ENCODE measurements around the gene TBRG1.

- TF ChIP-seq POLR2AphosphoS5 (IDR thresholded peaks at IDR 0.05; ENCODE audit: low read depth, low read length) (no peak), TAF1 (IDR thresholded peaks at IDR 0.05; ENCODE audit: borderline replicate concordance, low read depth, low read length) (no peak)
Observed at GRCh38 chr11:124638500-124638899, 15.8 kb downstream of the TBRG1 start.

Measured in GM12892 (cell line).